Measurements from ENCODE around the gene ERC1.

DNA sequence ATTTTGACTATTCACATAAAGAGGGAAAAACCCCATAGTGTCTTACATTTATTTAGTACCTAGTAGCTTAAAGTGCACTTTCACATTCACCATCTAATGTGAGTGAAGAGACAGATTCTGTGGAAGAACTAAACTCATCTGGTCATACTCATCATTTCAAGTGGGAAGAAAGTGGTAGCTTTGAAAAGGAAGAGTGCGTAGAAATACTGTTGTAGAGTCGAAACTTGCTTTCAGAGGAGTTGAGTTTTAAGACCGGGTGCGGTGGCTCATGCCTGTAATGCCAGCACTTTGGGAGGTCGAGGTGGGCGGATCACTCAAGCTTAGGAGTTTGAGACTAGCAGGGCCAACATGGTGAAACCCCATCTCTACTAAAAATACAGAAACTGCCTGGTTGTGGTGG, 222.2 kb downstream of the ERC1 start:
- TF ChIP-seq, protein P1, sequence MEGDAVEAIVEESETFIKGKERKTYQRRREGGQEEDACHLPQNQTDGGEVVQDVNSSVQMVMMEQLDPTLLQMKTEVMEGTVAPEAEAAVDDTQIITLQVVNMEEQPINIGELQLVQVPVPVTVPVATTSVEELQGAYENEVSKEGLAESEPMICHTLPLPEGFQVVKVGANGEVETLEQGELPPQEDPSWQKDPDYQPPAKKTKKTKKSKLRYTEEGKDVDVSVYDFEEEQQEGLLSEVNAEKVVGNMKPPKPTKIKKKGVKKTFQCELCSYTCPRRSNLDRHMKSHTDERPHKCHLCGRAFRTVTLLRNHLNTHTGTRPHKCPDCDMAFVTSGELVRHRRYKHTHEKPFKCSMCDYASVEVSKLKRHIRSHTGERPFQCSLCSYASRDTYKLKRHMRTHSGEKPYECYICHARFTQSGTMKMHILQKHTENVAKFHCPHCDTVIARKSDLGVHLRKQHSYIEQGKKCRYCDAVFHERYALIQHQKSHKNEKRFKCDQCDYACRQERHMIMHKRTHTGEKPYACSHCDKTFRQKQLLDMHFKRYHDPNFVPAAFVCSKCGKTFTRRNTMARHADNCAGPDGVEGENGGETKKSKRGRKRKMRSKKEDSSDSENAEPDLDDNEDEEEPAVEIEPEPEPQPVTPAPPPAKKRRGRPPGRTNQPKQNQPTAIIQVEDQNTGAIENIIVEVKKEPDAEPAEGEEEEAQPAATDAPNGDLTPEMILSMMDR (IDR thresholded peaks at IDR 0.05; ENCODE audit: low read length): no peak
- no peak for TF ChIP-seq EZH2 (optimal IDR thresholded peaks at IDR 0.05; ENCODE audit: low read depth, low read length)

All from MM.1S (cell line).